Stimulated activated CD4-positive, alpha-beta T cell treated with anti-CD3 and anti-CD28 coated beads, Interleukin-1b, Interleukin-23, amount 100 ng/mL, for 24 hours (primary cell): ENCODE data around the gene ZNF493.
A peak's percentile ranks its signal among the peaks of the same experiment; 100 is the strongest.

Experiments used
- DNase-seq, 4 experiments: peaks; one replicate each; pipeline ENCODE4 v3.0.0-alpha.2; 2020; ENCODE audit warnings: low read depth in 4 of 4, low spot score in 1 of 4

Gene ZNF493

GRCh38 chr19:21396893-21397572 lies at the start of gene ZNF493:
ZNF493 (plus strand) TSS chr19:21397133; CDS start chr19:21397238, 105 bp downstream.
- peak; percentile 72 to 83 (median 78) for DNase-seq

- DNase-seq, result no peak
These were observed 44.1 kb upstream of the ZNF493 start for GRCh38 chr19:21352830-21353229.

DNA sequence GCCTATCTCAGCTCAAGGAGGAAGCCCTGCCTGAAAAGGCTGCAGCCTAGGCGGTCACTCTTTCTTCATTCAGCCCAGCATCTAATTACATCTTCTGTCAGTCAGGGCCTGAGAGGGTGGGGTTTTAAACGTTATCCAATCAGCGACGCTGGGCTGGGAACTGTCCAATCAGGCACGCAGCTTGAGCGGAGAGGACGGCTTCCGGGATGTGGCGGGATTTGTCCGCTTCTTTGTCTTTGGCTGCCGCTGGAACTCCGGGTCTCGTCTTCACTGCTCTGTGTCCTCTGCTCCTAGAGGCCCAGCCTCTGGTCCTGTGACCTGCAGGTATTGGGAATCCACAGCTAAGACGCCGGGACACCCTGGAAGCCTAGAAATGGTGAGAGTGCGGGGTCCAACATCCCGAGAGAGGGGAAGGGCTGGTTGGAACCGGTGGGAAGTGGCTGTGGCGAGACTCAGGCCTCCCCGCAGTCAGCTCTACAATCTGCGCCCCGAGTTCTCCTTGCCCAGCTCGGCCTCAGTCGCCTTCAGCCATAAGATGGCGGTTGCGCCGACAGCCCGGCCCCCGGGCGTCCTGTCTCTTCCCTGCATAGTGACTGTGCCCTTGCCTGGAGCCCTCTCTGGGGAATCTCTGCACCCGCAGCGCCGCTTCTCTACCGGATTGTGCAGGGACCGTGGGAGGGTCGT lies 38.0 kb upstream of the ZNF493 start, which contains the start of gene ZNF738:
ZNF738 (plus strand) TSS at position 233 of the 684 bp plus-strand sequence; CDS start at position 374, 141 bp downstream.
- peak; percentile 55 to 75 (median 69) for DNase-seq

- no peak for DNase-seq
These were observed 34.6 kb upstream of the ZNF493 start for GRCh38 chr19:21362291-21362690.

DNA sequence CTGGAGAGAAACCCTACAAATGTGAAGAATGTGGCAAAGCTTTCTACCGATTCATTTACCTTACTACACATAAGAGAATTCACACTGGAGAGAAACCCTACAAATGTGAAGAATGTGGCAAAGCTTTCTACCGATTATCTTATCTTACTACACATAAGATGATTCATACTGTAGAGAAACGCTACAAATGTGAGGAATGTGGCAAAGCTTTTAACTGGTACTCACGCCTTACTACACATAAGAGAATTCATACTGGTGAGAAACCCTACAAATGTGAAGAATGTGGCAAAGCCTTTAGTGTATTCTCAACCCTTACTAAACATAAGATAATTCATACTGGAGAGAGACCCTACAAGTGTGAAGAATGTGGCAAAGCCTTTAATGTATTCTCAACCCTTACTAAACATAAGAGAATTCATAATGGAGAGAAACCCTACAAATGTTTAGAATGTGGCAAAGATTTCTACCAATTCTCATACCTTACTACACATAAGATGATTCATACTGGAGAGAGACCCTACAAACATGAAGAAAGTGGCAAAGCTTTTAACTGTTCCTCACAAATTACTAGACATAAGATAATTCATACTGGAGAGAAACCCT lies 12.9 kb upstream of the ZNF493 start:
- DNase-seq, result no peak

- no peak for DNase-seq
These were observed 812 bp upstream of the ZNF493 start for GRCh38 chr19:21396121-21396520.

- no peak for DNase-seq
These were observed 1.9 kb downstream of the ZNF493 start for GRCh38 chr19:21398851-21399250.

- no peak for DNase-seq
These were observed 5.5 kb downstream of the ZNF493 start for GRCh38 chr19:21402303-21402985.

DNA sequence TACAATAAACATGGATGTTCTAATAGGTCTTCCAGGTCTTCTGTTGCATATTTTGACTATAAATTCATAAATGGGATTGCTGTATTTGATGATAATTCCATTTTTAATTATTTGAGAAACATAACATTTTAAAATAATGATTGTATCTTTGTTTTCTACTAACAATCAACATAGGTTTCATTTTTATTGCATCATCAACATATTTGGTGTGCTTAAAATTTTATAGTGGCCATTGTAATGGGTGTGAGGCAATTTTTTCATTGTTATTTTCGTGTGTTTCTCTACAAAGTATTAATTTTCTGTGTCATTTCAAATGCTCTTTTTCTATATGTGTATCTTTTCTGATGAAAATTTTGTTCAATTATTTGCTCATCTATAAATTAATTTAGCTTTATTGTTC lies 13.2 kb downstream of the ZNF493 start:
- no peak for DNase-seq

GRCh38 chr19:21422244-21422643 lies 25.3 kb downstream of the ZNF493 start:
- DNase-seq, result no peak

GRCh38 chr19:21423057-21424041 lies 26.4 kb downstream of the ZNF493 start:
- no peak for DNase-seq

DNA sequence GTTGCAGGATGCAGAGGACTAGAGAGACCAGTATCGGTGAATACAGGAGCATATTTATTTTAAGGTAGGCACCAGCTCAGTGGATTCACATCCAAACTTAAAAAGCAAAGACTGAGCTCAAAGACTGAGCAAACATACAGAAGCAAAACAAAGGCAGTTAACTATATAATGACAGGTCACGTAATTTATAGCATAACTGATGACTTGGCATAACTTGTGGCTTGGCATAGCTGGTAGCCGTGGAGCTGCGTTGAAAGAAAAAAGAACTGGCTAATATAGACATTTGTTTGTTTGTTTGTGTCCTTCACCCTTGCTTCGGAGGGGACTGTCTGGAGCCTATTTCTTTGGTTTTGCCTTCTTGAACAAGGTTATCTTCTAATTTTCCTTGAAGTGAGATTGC lies 33.7 kb downstream of the ZNF493 start:
- DNase-seq, result no peak

- DNase-seq, result no peak
These were observed 35.7 kb downstream of the ZNF493 start for GRCh38 chr19:21432590-21432989.

DNA sequence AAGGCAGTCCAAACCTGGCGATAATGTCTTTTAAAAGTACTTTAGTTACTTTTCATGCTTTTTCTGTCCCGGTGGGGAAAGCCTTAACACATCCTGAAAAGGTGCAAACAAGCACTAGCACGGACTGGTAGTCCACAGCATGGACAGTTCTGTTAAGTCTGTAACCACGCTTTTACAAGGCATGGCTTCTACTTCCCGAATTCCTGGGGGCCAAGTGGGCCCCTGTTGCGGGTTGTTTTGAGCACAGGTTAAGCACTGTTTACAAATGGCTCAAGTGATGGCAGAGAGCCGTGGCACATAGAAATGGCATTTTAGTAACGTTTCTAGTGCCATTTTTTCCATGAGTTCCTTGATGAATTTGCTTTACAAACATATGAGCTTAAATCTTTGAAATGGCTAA lies 37.6 kb downstream of the ZNF493 start:
- no peak for DNase-seq

GRCh38 chr19:21434967-21435544 lies 38.1 kb downstream of the ZNF493 start:
- no peak for DNase-seq

DNA sequence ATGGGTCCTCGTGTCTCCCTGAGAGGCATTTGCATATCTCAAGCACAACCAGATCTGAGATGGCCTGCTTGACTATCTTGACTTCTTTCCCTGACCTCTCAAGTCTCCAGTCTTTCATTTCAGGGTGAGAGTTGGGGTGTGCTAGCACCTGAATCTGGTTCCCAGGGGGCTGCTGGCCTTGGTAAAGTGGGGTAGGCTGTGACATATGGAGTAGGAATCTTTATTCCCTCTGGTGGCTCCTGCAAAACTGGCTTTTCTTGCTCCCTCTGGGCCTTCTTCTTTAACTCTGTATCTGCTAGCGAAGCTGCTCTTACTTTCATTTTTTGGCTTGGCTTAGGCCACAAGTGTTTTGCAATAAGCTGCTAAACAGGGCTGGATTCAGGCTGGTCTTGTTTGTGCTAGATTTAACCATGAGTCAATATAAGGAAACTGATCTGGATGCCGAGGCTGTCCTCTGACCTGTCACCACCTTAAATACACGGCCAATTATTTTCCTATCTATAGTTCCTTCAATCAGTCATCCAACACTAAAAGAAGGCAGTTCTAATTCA lies 42.3 kb downstream of the ZNF493 start:
- DNase-seq, result no peak

DNA sequence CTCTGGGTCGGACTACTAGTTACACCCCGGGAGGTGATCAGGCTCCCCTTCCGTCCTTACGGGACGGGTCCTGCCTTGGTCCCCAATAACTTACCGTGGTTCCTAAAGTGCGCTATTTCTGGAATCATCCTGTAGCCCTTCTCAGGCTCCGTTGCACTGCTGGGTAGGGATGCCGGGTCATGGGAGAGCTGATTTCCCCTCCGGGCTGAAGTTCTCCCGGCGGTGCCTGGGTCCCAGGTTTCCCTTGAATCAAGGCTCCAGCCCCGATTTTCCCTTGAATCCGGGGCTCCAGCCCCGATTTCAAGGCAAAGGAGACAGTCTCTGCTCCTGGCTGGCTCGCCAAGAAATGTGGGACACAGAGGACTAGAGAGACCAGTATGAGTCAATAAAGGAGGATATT lies 43.4 kb downstream of the ZNF493 start:
- DNase-seq, result no peak

DNA sequence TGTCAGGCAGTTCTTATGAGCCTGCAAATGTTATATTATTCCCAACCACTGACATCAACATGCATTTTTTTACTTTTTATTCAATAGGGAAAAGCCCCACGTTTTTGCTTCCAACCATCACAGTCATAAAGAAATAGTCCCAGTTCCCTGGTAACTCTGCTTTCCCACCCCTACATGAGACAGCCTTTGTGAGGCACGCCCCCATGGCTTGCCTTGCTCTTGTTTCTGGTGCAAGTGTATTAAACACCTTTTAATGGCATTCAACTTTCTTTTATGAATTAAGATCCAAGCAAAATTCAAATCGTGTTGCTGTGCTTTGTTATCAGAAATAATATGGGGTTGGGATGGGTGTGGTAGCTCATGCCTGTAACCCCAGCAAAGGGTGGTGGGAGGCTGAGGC lies 54.3 kb downstream of the ZNF493 start:
- DNase-seq, result no peak

GRCh38 chr19:21454901-21455300 lies 58.0 kb downstream of the ZNF493 start:
- no peak for DNase-seq

DNA sequence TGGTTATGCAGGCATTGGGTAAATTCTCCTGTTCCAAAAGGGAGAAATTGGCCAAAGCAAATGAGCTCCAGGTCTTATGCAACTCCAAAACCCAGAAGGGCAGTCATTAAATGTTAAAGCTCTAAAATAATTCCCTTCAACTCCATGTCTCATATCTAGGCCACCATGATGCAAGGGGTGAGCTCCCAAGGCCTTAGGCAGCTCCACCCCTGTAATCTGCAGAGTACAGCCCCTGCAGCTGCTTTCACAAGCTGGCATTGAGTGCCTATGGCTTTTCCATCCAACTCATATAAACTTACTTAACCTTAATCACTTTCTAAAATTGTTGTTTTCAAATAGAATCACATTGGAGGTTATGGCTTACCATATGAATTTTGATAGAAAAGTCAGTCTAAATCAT lies 63.8 kb downstream of the ZNF493 start:
- DNase-seq, result no peak
